AG10803 (cell line): ENCODE results near the gene MEIS1.

Source experiments
- DNase-seq: peaks from one replicate; pipeline ENCODE4 v3.0.0; 2010; ENCODE audit warnings: low read depth
- H3K4me3 ChIP-seq: 2 replicates; pipeline ENCODE4 v1.5.1; 2011; ENCODE audit warnings: mild to moderate bottlenecking, low read length, control low read depth
- CTCF ChIP-seq: conservative IDR thresholded peaks from 2 replicates; pipeline ENCODE4 v1.5.1; 2011; ENCODE audit warnings: mild to moderate bottlenecking, low read length, control low read depth, inconsistent platforms

Gene MEIS1

GRCh38 chr2:66455490-66455889 is 20.6 kb downstream of the MEIS1 start:
- no peak overlapping the region for H3K4me3 ChIP-seq
- DNase-seq, result no peak
- TF ChIP-seq CTCF, result no peak

DNA sequence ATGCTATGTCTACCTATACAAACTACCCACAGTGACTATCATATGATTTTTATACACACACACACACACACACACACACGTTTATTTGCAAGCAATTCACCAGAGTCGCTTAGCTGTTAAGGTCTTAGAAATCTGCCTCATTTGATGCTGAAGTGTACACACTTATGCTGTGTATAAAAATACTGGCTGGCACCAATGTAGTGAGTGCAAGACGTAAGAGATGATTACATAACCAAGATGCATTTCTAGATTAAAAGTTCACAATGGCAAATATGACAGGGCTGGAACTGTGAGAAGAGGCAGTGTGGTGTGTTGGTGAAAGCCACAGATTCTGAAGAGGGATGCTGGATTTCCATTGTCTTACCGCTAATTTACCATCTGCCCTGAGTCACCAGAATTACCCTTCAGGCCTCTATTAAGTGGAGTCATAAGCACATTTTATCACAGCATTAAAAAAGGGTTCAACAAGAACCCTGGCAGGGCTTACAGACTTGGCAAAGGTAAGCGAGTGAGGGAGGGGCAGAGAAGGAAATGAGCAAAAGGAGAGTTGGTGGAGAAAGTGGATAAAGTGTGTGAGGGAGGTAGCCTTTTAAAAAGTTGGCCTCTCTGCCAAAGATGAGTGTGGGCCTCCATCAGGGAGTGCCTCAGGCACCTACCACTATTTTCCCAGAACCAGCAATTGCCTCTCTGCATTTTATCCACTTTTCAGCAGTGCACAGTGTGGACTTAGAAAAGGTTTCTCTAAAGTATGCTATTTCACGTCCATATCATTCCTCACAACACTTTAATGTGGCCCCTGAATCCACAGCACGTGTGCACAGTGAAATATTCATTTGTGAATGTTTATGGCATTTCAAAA is 21.5 kb downstream of the MEIS1 start:
- H3K4me3 ChIP-seq, result no peak overlapping the region
- TF ChIP-seq CTCF, result no peak
- no peak for DNase-seq

DNA sequence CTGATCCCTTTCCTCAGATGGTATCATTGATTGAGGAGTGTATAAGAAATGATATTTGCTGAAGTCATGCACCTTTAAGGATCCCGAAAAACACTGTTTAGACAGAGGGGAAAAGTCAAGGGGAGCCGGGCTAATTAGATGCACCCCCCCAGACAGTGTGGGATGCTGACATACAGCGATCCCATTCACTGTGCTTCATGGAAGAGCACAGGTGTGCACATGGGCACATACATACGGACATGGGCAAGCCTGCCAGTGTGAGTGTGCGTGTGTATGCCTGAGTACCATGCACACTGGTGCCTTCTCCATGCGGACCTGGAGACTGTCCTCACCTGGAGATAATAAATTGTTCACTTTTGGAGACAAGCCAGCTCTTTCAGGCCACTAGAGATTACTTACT is 22.6 kb downstream of the MEIS1 start:
- no peak for TF ChIP-seq CTCF
- H3K4me3 ChIP-seq, result no peak overlapping the region
- DNase-seq, result no peak

GRCh38 chr2:66460031-66460430 is 25.1 kb downstream of the MEIS1 start:
- TF ChIP-seq CTCF, result no peak
- no peak overlapping the region for H3K4me3 ChIP-seq
- no peak for DNase-seq

GRCh38 chr2:66461001-66461663 is 26.2 kb downstream of the MEIS1 start:
- no peak for TF ChIP-seq CTCF
- no peak overlapping the region for H3K4me3 ChIP-seq
- no peak for DNase-seq

- DNase-seq, result no peak
- TF ChIP-seq CTCF, result no peak
- H3K4me3 ChIP-seq, result no peak overlapping the region
These were observed 27.0 kb downstream of the MEIS1 start for GRCh38 chr2:66461664-66462500.
